OCI-LY1 (cell line): Measurements from ENCODE around the gene KANK3.

Source experiments
- H2AFZ ChIP-seq: fragments of 200-600 bp; sonication (generic), shearing (Covaris generic); 2 replicates; pipeline ENCODE4 v1.6.0; 2014; ENCODE audit warnings: antibody characterized with exemption, mild to moderate bottlenecking, low read length
- H3F3A ChIP-seq: fragments of 200-600 bp; sonication (generic), shearing (Covaris generic); 2 replicates; pipeline ENCODE4 v1.6.0; 2014; ENCODE audit warnings: mild to moderate bottlenecking, antibody characterized with exemption, low read length, moderate library complexity; ENCODE audit not compliant: insufficient read depth
- H3K27ac ChIP-seq: fragments of 200-600 bp; sonication (generic); 2 replicates; pipeline ENCODE4 v1.5.1; 2014; ENCODE audit warnings: low read length, mixed run types, mild to moderate bottlenecking, low read depth; ENCODE audit not compliant: poor library complexity, severe bottlenecking
- H3K27me3 ChIP-seq: fragments of 200-600 bp; sonication (generic); 2 replicates; pipeline ENCODE4 v1.6.0; 2014; ENCODE audit warnings: antibody characterized with exemption, mild to moderate bottlenecking, low read length, moderate library complexity; ENCODE audit not compliant: insufficient read depth
- H3K36me3 ChIP-seq: fragments of 200-600 bp; sonication (generic); 2 replicates; pipeline ENCODE4 v1.6.1; 2014; ENCODE audit warnings: mild to moderate bottlenecking, antibody characterized with exemption, low read length, moderate library complexity, mixed read lengths; ENCODE audit not compliant: insufficient read depth
- H3K4me1 ChIP-seq: fragments of 200-600 bp; sonication (generic); 2 replicates; pipeline ENCODE4 v1.5.1; 2014; ENCODE audit warnings: mild to moderate bottlenecking, low read length, moderate library complexity; ENCODE audit not compliant: insufficient read depth, severe bottlenecking
- H3K4me2 ChIP-seq: fragments of 200-600 bp; sonication (generic), shearing (Covaris generic); 2 replicates; pipeline ENCODE4 v1.6.1; 2014; ENCODE audit warnings: low read length
- H3K4me3 ChIP-seq: fragments of 200-600 bp; sonication (generic); 2 replicates; pipeline ENCODE4 v1.5.1; 2014; ENCODE audit warnings: low read length, low read depth, mild to moderate bottlenecking, mixed read lengths; ENCODE audit not compliant: poor library complexity, severe bottlenecking
- H3K79me2 ChIP-seq: fragments of 200-600 bp; shearing (Covaris generic); 2 replicates; pipeline ENCODE4 v1.6.1; 2016; ENCODE audit warnings: mixed run types, low read length, mixed read lengths; ENCODE audit not compliant: insufficient read depth
- H3K9ac ChIP-seq: fragments of 200-600 bp; sonication (generic), shearing (Covaris generic); 2 replicates; pipeline ENCODE4 v1.6.1; 2014; ENCODE audit warnings: mild to moderate bottlenecking, low read length, mixed read lengths
- H3K9me2 ChIP-seq: fragments of 200-600 bp; sonication (generic), shearing (Covaris generic); 2 replicates; pipeline ENCODE4 v1.6.1; 2014; ENCODE audit warnings: low read depth, mild to moderate bottlenecking, low read length, mixed read lengths
- H3K9me3 ChIP-seq: fragments of 200-600 bp; shearing (Covaris generic); 2 replicates; pipeline ENCODE4 v1.6.1; 2014; ENCODE audit warnings: low read length, mixed read lengths
- H4K20me1 ChIP-seq: fragments of 200-600 bp; sonication (generic), shearing (Covaris generic); 2 replicates; pipeline ENCODE4 v1.6.0; 2016; ENCODE audit warnings: mild to moderate bottlenecking, low read length; ENCODE audit not compliant: insufficient read depth
- EZH2 ChIP-seq: fragments of 200-600 bp; sonication (generic), shearing (Covaris generic); IDR thresholded peaks from 2 replicates; pipeline ENCODE4 v1.8.0; 2017; ENCODE audit warnings: borderline replicate concordance, mixed run types, mild to moderate bottlenecking, antibody characterized with exemption, low read length, moderate library complexity, mixed read lengths
- TF ChIP-seq, protein P1 (sequence below): fragments of 200-600 bp; sonication (generic), shearing (Covaris generic); IDR thresholded peaks from 2 replicates; pipeline ENCODE4 v1.5.1; 2017; ENCODE audit warnings: mild to moderate bottlenecking, antibody characterized with exemption, low read length, moderate library complexity, mixed read lengths

Gene KANK3

GRCh38 chr19:8363803-8364771 lies 21.0 kb upstream of the KANK3 start, which contains the start of gene ANGPTL4:
Gene ANGPTL4 (plus strand): TSS chr19:8364155. CDS start chr19:8364322, 167 bp downstream.
- no peak within 1 kb of the TSS for H3K4me3 ChIP-seq
- no peak within 1 kb of the TSS for H3K27ac ChIP-seq
- no peaks in the 10 kb centered on the region for H3K27me3 ChIP-seq
- no peaks in the 10 kb centered on the region for H3K36me3 ChIP-seq
- no peaks in the 10 kb centered on the region for H3F3A ChIP-seq
- H3K9ac ChIP-seq: no peak within 1 kb of the TSS
- TF ChIP-seq, protein P1, sequence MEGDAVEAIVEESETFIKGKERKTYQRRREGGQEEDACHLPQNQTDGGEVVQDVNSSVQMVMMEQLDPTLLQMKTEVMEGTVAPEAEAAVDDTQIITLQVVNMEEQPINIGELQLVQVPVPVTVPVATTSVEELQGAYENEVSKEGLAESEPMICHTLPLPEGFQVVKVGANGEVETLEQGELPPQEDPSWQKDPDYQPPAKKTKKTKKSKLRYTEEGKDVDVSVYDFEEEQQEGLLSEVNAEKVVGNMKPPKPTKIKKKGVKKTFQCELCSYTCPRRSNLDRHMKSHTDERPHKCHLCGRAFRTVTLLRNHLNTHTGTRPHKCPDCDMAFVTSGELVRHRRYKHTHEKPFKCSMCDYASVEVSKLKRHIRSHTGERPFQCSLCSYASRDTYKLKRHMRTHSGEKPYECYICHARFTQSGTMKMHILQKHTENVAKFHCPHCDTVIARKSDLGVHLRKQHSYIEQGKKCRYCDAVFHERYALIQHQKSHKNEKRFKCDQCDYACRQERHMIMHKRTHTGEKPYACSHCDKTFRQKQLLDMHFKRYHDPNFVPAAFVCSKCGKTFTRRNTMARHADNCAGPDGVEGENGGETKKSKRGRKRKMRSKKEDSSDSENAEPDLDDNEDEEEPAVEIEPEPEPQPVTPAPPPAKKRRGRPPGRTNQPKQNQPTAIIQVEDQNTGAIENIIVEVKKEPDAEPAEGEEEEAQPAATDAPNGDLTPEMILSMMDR: no peak
- TF ChIP-seq EZH2: no peak
- no peaks in the 10 kb centered on the region for H3K9me2 ChIP-seq
- H3K4me2 ChIP-seq: no peak within 1 kb of the TSS
- no peaks in the 10 kb centered on the region for H3K79me2 ChIP-seq
- H3K9me3 ChIP-seq: no peaks in the 10 kb centered on the region
- H3K4me1 ChIP-seq: no peaks in the 10 kb centered on the region
- no peak within 1 kb of the TSS for H2AFZ ChIP-seq
- H4K20me1 ChIP-seq: no peaks in the 10 kb centered on the region

GRCh38 chr19:8361921-8362793 lies 19.1 kb upstream of the KANK3 start:
- Histone ChIP-seq H3K4me3 (no peak overlapping the region), H3K27ac (no peak overlapping the region), H3K27me3 (no peaks in the 10 kb centered on the region), H3K9me3 (no peaks in the 10 kb centered on the region), H3F3A (no peaks in the 10 kb centered on the region), H3K9me2 (no peaks in the 10 kb centered on the region), H2AFZ (no peak overlapping the region), H3K79me2 (no peaks in the 10 kb centered on the region), H3K9ac (no peak overlapping the region), H3K4me1 (no peaks in the 10 kb centered on the region), H3K36me3 (no peaks in the 10 kb centered on the region), H3K4me2 (no peak overlapping the region), H4K20me1 (no peaks in the 10 kb centered on the region)
- TF ChIP-seq EZH2: no peak
- TF ChIP-seq, protein P1: no peak

- Histone ChIP-seq H2AFZ (no peak overlapping the region), H3K9me2 (no peaks in the 10 kb centered on the region), H4K20me1 (no peaks in the 10 kb centered on the region), H3F3A (no peaks in the 10 kb centered on the region), H3K36me3 (no peaks in the 10 kb centered on the region; the same call in 1 of the 2 replicates), H3K4me3 (no peak overlapping the region), H3K9ac (no peak overlapping the region), H3K79me2 (no peaks in the 10 kb centered on the region), H3K27me3 (peaks cover 10% of the 10 kb centered on the region; the same call in 1 of the 2 replicates), H3K27ac (no peak overlapping the region), H3K4me2 (no peak overlapping the region), H3K9me3 (peaks cover 7% of the 10 kb centered on the region; the same call in 1 of the 2 replicates), H3K4me1 (no peaks in the 10 kb centered on the region)
- TF ChIP-seq, protein P1: no peak
- no peak for TF ChIP-seq EZH2
These were observed 17.1 kb upstream of the KANK3 start for GRCh38 chr19:8360196-8360595.
